ENCODE measurements around the gene PDCD11.

GRCh38 chr10:103452506-103453230 lies 56.2 kb downstream of the PDCD11 start:
- TF ChIP-seq CTCF (IDR thresholded peaks at IDR 0.05; ENCODE audit: low read length) = no peak
- no peak for TF ChIP-seq EZH2 (IDR thresholded peaks at IDR 0.05; ENCODE audit: borderline replicate concordance, low read length)
